Calu3 (cell line): ENCODE measurements around the gene F2RL1. TPM values are rescaled to one million over a fixed set of nuclear protein-coding genes. Genes with fewer than 3 reads are reported as not detected.
A peak's percentile ranks its signal among the peaks of the same experiment; 100 is the strongest.
"Not testable (repeated sequence)": the region's sequence is repeated elsewhere in the genome, so short reads cannot be mapped to it uniquely, and the experiment has no call there.

Source experiments
- BruUV-seq: library from RNA; stranded (reverse); fragments of 400-500 nt; replicated peaks from 2 replicates; lab custom pipeline; 2021; lab: Mats Ljungman, UMichigan
- CTCF ChIA-PET: fragments of 300-600 bp; sonication (Branson Sonifier 250); formaldehyde crosslinking; loops from one replicate; lab custom pipeline; 2022; ENCODE audit warnings: antibody characterized with exemption; lab: Charles Lee
- DNase-seq: peaks from one replicate; pipeline ENCODE4 v3.0.0; 2022
- H3K27ac Mint-ChIP-seq: one replicate; pipeline ENCODE4 v1.8.0; 2022; ENCODE audit warnings: mixed read lengths; ENCODE audit not compliant: unreplicated experiment
- H3K27me3 Mint-ChIP-seq: one replicate; pipeline ENCODE4 v1.8.0; 2022; ENCODE audit warnings: mixed read lengths; ENCODE audit not compliant: unreplicated experiment
- H3K36me3 Mint-ChIP-seq: one replicate; pipeline ENCODE4 v1.8.0; 2022; ENCODE audit warnings: mild to moderate bottlenecking, moderate library complexity, mixed read lengths; ENCODE audit not compliant: insufficient read depth, unreplicated experiment
- H3K4me1 Mint-ChIP-seq: one replicate; pipeline ENCODE4 v1.8.0; 2022; ENCODE audit warnings: mild to moderate bottlenecking, low read depth, mixed read lengths; ENCODE audit not compliant: unreplicated experiment
- H3K4me3 Mint-ChIP-seq: one replicate; pipeline ENCODE4 v1.8.0; 2022; ENCODE audit warnings: mild to moderate bottlenecking, low read depth, moderate library complexity, mixed read lengths; ENCODE audit not compliant: unreplicated experiment
- H3K9me3 Mint-ChIP-seq: one replicate; pipeline ENCODE4 v1.8.0; 2022; ENCODE audit warnings: low read depth, mixed read lengths; ENCODE audit not compliant: unreplicated experiment
- CTCF ChIP-seq: fragments of 200-600 bp; IDR thresholded peaks from one replicate; pipeline ENCODE4 v1.8.0; 2022; ENCODE audit warnings: antibody characterized with exemption; ENCODE audit not compliant: unreplicated experiment
- intact Hi-C: fragments of 100-400 bp; cut with micrococcal nuclease; formaldehyde crosslinking; loops from one replicate; pipeline ENCODE4 v1.10.0; 2022; ENCODE audit not compliant: unreplicated experiment
- total RNA-seq: library from RNA; stranded (reverse); gene quantifications from 2 replicates; pipeline ENCODE4 v1.2.3, GENCODE V29; 2022

F2RL1 gene
- total RNA-seq, 1 experiment from 2014 or later, result 122 TPM

- Mint-ChIP-seq H3K36me3 (no peaks in the 10 kb centered on the region), H3K27ac (no peak overlapping the region), H3K9me3 (no peaks in the 10 kb centered on the region), H3K4me3 (no peak overlapping the region), H3K4me1 (peaks cover 37% of the 10 kb centered on the region), H3K27me3 (no peaks in the 10 kb centered on the region)
- no peak for TF ChIP-seq CTCF
- intact Hi-C loops, result no loop called here
- CTCF ChIA-PET, result no interaction called here
- BruUV-seq, result no TSS peak
- no peak for DNase-seq
These were observed 42.4 kb upstream of the F2RL1 start for GRCh38 chr5:76776391-76776790.

DNA sequence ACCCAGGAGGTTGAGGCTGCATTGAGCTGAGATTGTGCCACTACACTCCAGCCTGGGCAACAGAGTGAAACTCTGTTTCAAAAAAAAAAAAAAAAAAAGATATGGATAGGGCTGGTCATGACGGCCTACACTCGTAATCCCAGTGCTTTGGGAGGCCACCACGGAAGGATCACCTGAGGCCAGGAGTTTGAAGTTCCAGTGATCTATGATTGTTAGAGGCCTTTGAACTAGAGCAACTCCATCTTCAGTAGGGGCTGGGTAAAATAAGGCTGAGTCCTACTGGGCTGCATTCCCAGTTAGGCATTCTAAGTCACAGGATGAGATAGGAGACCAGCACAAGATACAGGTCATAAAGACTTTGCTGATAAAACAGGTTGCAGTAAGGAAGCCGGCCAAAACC is 38.2 kb upstream of the F2RL1 start:
- H3K36me3 Mint-ChIP-seq, H3K27me3 Mint-ChIP-seq, intact Hi-C loops, DNase-seq, BruUV-seq, H3K9me3 Mint-ChIP-seq, H3K4me3 Mint-ChIP-seq, H3K27ac Mint-ChIP-seq: not testable (repeated sequence)
- peaks cover 49% of the 10 kb centered on the region for H3K4me1 Mint-ChIP-seq
- CTCF ChIA-PET, result interaction anchor here (0.6 to 0.7 kb wide), 3 partner anchors 14 to 442 kb away, joined by 3 to 5 read pairs (median 4); no protein-coding TSS in a partner anchor

GRCh38 chr5:76781775-76782174 is 37.1 kb upstream of the F2RL1 start:
- intact Hi-C loops, result no loop called here
- H3K9me3 Mint-ChIP-seq, result no peaks in the 10 kb centered on the region
- H3K27ac Mint-ChIP-seq, result no peak overlapping the region
- BruUV-seq, result no TSS peak
- CTCF ChIA-PET, result interaction anchor here (0.6 kb wide), 1 partner anchor 207 kb away, joined by 4 read pairs; no protein-coding TSS in a partner anchor
- DNase-seq, result no peak
- no peak overlapping the region for H3K4me3 Mint-ChIP-seq
- H3K27me3 Mint-ChIP-seq, result no peaks in the 10 kb centered on the region
- TF ChIP-seq CTCF, result no peak
- peaks cover 42% of the 10 kb centered on the region for H3K4me1 Mint-ChIP-seq
- peaks cover 10% of the 10 kb centered on the region for H3K36me3 Mint-ChIP-seq

DNA sequence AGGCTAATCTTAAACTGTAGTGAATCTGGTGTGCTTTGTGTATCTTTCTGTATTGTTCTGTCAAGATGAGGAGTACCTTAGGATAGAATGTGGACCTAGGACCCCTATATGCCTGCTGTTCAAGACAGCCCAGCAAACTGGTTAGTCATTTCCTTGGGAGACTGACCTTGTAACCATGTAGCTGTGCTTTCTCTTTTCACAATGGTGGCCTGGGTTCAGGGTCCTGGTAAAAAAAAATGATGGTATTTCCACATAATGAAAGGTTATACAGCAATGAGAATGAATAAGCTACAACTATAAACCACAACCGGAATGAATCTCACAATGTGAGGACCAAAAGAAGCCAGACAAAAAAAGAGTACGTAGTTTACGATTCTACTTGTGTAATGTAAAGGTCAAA is 36.4 kb upstream of the F2RL1 start:
- H3K4me1 Mint-ChIP-seq, result peaks cover 48% of the 10 kb centered on the region
- CTCF ChIA-PET, result interaction anchor here (0.6 kb wide), 2 partner anchors 207 to 302 kb away, joined by 3 to 4 read pairs; no protein-coding TSS in a partner anchor
- intact Hi-C loops, result no loop called here
- H3K27me3 Mint-ChIP-seq, result no peaks in the 10 kb centered on the region
- no peak for DNase-seq
- H3K36me3 Mint-ChIP-seq, result peaks cover 15% of the 10 kb centered on the region
- no peak overlapping the region for H3K27ac Mint-ChIP-seq
- no peak for TF ChIP-seq CTCF
- no peak overlapping the region for H3K4me3 Mint-ChIP-seq
- no peaks in the 10 kb centered on the region for H3K9me3 Mint-ChIP-seq
- no TSS peak for BruUV-seq

DNA sequence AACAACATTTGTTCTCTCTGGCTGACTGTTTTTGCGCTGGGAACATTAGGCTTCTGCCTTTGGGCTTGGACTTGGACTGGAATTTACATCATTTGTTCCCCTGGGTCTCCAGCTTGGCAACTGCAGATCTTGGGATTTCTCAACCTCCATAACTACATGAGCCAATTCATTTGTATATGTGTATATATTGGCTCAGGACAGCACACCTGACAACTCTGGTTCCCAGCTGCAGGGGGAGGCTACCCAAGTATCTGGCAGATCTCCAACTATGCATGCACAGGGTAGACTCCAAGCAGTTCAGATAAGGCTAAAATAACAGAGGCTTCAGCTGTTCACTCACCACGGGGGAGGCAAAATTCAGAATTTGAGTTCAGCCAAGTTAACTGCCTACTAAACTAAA is 31.6 kb upstream of the F2RL1 start:
- intact Hi-C loops, result loop anchor here (5.0 kb wide), 2 partner anchors 50 to 230 kb away; no protein-coding TSS in a partner anchor
- Mint-ChIP-seq H3K9me3 (no peaks in the 10 kb centered on the region), H3K27me3 (no peaks in the 10 kb centered on the region), H3K4me1 (peaks cover 76% of the 10 kb centered on the region), H3K4me3 (peak overlapping the region; percentile 44), H3K36me3 (peaks cover 42% of the 10 kb centered on the region), H3K27ac (peak overlapping the region; percentile 86)
- peak; percentile 81 for DNase-seq
- TF ChIP-seq CTCF, result no peak
- CTCF ChIA-PET, result interaction anchor here (0.8 to 1.3 kb wide), 3 partner anchors 13 to 32 kb away, joined by 3 to 4 read pairs (median 4); partner anchors contain the start of gene F2RL1
- no TSS peak for BruUV-seq
